GM23338 (cell line): ENCODE measurements around the gene THTPA.

Source experiments
- CREB1 ChIP-seq: fragments of 250-450 bp; sonication (Bioruptor Pico); IDR thresholded peaks from 2 replicates; pipeline ENCODE4 v1.5.0; 2020; ENCODE audit warnings: low read depth, mild to moderate bottlenecking, moderate library complexity
- CTCF ChIP-seq, 2 experiments: fragments of 200-600 bp in 1 of 2; sonication (generic) in 1 of 2; conservative IDR thresholded peaks; 2 replicates each; pipeline versions ENCODE4 v1.5.1 to v1.6.1; 2016 to 2017; ENCODE audit warnings: antibody characterized with exemption in 2 of 2, low read depth in 2 of 2, mild to moderate bottlenecking in 2 of 2, moderate library complexity in 1 of 2
- EZH2 ChIP-seq: fragments of 200-600 bp; sonication (generic); IDR thresholded peaks from one replicate; pipeline ENCODE4 v1.8.0; 2017; ENCODE audit warnings: antibody characterized with exemption, mild to moderate bottlenecking, low read depth; ENCODE audit not compliant: unreplicated experiment
- POLR2AphosphoS5 ChIP-seq: IDR thresholded peaks from 2 replicates; pipeline ENCODE4 v1.6.1; 2016; ENCODE audit warnings: antibody characterized with exemption, low read depth

GRCh38 chr14:23558346-23559009 is 2.4 kb downstream of the THTPA start:
- TF ChIP-seq CTCF (conservative IDR thresholded peaks at IDR 0.05; ENCODE audit: low read depth in 2 of 2) (no peak), CREB1 (CRISPR knock-in tag) (no peak), POLR2AphosphoS5 (no peak), EZH2 (no peak)
